Activated CD8-positive, alpha-beta memory T cell treated with anti-CD3 and anti-CD28 coated beads for 1 hour (primary cell): ENCODE measurements around the gene DHRS9.

Source experiments
- DNase-seq, 2 donors: peaks; one replicate each; pipeline ENCODE4 v3.0.0-alpha.2; 2020; ENCODE audit warnings: low read depth in 1 of 2; ENCODE audit errors: extremely low read depth in 1 of 2

DHRS9 gene

DNA sequence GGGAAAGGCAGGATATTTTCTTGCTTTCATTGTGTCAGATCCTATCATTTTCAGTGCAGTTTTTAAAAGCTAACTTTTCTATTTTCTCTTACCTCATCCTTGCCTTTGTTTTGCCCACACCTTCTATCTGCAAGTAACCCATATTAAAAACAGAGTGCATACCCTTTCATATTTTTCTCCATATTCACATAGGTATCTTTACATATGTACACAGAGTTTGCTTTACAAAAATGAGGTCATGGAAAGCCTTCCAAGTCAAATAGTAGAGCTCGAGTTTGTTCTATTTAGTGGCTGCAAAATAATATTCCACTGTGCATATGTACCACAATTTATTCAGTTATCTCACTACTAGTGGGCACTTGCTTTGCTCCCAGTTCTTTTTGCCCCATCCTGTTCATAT, 3.9 kb upstream of the DHRS9 start:
- DNase-seq = no peak

DNA sequence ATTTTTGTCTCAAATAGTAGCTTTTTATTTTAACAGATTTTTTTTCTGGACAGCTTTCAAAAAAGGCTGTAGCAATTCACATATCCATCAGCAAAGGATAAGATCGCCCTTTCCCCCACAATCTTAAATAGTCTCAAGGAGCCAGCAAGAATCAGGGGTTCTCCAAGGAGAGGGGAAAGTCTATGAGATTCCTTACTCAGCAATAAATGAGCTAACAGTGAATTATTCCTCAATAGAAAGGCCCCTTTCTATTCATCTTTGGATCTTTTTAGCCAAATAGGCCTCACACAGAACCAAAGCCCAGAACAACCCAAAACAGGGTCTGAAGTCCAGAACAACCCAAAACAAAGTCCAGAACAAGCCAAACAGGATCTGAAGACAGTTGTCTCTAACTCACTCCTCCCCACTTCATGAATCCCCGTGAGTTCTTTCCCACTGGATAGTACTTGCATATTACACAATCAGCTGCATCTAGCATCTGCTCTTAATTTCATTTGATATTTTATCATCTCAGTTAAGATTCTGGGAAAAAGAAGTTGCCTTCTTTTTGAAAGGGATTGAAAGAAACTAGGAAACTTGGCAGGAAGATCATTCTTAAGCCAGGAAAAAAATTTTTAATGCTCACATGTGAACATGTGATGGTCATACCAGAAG, 3.4 kb upstream of the DHRS9 start:
- no peak for DNase-seq

DNA sequence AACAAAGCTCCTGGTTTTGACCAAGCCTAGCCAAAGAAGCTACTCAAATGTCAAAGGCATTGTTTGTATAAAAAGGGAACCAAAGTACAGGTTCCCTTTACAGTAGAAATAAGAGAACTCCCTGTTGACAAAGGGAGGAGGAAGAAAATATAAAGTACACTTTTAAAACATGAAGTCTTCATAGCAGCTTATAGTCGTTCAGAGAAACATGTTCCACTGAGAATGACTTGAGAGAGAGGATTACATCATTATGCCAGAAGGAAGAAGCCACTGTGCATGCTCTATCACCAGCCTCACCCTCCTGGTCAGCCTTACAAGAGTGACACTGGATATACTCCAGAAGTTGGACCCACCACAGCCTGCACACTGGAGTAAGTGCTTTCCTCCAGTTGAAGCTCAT, 2.5 kb upstream of the DHRS9 start:
- DNase-seq = no peak

DNA sequence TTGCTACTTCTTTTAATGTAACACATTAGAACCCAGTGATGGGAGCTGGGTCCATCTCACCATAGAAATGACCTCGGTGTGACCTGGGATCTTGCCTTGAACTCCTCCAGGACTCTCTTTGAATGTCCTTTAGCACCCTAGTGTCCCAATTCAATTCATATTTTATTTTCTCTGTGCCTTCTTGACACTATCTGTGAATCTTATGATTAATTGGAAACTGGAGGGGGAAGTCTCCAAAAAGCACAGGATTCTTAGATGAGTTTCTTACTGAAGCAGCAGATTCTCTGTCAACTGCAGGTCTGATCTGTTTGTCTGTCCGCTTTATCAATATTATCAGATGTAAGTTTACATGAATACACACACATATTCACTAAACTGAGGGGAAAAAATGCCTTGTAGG, 470 bp downstream of the DHRS9 start:
- no peak for DNase-seq

DNA sequence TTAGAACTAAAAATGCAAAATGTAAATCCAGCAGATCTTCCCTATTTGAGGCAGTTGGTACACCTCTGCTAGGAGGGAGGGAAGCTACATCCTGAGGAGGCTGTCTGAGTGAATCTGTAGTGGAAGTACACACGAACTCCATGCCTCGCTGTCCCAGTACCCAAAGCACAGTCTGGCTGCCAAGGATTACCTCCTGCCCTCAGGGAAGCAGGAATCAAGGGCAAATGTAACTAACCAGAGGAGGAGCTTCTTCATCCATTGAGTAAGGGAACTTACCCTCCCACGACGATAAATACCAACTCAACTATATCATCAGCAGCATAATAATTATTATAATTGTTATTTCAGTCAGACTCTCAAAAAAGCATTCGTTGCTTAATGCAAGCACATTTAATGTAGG, 2.1 kb downstream of the DHRS9 start:
- no peak for DNase-seq

DNA sequence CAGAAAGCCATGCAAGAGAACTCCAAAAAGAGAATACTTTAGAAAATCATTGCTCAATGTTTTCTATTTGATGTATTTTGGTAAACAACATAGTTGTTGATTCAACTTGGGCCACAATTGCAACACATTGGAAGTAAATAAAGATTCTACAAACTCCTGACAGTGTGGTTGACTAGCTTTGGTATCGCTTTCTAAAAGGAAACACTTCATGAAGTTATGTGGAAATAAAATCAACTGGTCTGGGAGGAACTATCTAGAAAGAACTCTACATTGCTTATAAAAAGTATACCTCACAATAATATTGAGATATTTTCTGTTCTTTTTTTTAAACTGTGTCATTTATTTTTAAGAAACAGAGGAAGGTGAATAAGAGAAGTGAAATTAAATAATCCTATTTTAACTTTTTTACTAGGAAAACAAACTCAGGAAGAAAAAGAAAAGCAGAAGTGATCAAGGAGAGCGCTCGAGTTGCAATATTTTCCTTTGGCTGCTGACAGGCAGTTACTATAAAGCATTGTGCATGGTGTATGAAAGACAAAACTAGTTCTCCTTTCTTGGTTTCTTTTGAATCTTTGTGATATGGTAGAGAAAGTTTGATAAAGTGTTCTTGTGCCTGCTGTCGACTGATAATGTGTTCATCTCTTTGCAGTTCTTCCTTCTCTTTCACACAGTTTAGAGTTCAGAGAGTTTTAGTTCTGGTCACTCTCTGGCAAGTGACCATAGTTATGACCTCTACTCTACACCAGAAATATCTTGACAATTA, 3.0 kb downstream of the DHRS9 start:
- DNase-seq = no peak

DNA sequence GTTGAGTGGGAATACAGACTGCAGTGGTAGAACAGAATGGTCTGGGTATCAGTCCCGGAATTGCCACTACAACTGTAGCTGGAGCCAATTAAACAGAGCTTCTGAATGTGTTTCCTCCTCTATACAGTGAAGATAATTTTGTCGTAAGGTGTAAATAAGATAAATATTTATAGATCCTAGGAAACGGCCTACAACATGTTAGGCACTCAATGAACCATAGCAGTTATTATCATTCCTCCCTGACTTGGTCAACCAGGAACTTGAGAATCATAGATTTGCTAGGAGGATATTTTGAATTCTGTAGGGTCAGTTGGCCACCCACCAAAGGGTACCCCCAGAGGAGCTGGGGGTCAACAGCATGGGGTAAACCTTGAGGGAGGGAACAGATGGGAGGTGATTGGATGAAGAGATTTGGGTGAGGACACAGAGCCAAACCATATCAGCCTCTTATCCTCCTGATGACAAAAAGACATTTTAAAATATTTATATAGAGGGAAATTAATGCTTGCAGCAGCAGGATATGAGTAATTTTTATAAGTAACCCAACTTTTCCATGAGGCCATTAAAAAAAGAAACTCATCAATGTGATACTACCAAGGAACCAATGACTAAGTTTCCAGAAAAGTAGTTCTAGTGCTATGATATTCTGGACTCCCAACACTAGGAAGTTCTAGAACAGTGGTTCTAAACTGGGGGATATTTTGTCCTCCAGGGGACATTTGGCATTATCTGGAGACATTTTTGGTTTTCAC, 4.0 kb downstream of the DHRS9 start:
- no peak for DNase-seq

DNA sequence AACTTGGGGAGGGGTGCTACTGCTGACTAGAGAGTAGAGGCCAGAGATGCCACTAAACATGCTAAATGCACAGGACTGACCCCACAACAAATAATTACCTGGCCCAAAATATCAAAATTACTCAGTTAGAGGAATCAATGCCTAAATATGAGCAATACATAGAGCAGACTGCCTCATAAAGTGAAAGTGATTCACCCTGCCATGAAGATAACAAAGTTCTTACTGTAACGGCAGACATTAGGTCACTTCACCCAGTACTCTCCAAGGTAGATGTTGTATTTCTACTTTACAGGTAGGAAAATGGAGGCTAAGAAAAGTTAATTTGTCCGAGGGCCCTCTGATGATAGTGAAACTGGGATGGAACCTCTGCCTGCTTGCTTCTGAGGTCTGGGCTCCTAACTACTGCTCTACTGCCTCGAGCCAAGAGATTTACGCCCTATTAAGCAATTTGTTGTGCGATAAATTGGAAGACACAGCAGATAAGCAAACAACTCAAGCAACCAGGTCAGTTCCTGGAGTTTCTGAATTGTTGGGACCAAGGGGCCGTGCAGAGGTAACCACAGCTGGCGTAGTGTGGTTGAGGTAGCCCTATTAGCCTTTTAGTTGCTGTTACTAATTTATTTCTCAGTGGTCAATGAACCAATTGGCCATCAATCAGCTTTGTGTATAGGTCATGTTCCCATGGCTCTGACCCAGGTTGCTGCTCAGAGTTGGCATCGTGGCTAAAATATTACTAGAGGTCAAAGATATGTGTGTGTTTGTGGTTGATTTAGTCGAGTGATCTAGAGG, 4.8 kb downstream of the DHRS9 start:
- DNase-seq = no peak

DNA sequence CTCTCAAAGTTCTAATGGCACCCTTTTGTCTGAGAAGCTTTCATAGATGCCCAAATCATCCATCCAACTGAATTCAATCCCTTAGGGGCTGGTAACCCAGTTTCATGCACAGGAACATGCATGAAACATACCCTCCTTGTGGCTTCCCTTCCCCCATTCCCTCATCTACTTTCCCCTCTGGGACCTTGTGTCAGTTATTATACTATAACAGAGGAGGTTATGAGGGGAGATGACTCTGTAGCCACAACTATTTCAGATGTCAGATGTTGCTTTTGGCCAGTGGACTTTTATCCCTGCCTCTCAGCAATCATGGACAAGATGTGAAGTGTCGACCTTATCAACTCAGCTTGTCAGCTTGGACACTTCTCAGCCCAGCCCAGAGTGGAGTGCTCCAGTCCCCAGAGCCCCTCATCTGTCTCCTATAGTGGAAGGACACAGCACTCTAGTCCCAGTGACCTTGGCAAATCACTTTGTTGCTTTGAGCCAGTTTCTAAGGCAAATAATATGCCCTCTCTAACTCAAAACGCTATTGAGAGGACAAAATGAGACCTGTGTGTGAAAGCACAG, 8.4 kb downstream of the DHRS9 start:
- DNase-seq = no peak

DNA sequence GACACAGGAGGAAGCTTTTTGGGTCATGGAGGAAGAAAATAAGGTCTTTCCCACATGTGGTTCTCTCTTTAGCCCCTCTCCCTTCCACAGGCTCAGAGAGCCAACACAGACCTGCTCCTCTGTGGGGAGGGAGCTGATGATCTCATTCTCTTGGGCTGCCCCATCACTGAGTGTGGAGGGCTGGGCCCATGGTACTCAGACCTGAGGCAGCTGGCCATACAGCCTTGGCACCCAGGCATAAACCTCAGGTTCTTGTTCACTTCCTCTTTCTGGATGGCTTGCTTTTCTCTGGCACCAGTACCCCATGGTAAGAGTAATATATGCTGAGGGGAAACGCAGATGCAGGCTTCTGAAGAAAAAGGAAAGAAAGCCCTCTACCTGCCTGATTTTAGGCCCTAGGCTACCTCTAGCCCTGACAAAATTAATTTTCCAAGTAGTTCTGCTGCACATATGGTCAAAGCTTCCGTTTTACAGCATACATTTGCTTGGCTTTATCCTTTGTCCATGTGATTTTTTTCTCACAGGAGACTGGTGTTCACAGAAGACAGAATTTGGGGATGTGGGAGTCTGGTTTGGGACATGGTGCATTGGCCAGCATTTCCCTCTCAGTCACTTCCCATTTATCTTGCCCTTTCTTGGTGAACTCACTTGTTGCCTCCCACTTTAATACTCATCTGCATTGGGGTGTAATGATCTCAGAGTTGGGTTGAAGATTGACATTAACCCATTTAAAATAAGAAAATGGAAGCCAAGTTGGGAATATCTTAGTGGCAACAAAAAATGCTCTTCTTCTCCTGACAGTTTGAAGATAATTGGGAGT, 11.1 kb downstream of the DHRS9 start:
- no peak for DNase-seq

DNA sequence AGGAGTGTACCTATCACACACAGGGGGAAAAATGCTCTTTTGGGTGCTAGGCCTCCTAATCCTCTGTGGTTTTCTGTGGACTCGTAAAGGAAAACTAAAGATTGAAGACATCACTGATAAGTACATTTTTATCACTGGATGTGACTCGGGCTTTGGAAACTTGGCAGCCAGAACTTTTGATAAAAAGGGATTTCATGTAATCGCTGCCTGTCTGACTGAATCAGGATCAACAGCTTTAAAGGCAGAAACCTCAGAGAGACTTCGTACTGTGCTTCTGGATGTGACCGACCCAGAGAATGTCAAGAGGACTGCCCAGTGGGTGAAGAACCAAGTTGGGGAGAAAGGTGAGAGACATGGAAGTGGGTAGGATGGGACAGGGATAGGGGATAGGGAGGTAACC, 12.2 kb downstream of the DHRS9 start:
- no peak for DNase-seq

DNA sequence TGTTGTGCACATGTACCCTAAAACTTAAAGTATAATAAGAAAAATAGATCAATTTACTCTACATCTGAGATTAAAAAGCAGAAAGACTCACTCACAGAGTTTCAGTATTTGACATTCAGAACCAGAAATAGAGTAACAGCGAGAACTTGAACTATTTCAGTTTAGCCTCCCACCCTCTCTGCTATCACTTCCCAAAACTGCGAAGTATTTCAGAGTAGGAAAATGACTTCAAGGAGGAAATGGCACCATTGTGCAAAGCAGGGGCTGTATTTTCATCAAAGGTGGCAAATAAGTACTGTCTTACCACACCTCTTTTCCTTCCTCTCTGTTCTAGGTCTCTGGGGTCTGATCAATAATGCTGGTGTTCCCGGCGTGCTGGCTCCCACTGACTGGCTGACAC, 13.6 kb downstream of the DHRS9 start:
- no peak for DNase-seq

DNA sequence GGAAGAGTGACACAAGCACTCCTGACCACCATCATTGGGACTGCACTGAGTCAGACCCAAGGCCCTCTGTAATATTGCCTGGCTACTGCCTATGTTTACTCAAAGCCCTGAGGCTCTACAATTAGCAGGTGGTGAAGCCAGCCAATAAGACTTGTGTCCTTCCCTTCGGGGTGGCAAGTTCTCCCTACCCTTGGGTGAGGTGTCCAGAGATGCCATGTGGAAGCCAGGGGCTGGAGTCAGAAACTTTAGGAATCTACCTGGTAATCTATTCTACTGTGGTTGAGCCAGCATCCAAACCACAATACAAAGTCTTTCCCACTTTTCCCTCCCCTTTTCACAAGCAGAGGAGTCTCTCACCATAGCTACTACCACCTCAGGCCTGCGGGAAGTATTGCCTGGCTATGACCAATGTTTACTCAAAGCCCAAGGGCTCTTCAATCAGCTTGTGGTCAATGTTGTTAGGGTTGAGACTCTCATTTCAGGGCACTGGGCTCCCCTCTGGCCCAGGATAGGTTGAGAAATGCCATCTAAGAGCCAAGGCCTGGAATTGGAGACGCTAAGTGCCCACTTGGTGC, 17.6 kb downstream of the DHRS9 start:
- no peak for DNase-seq

DNA sequence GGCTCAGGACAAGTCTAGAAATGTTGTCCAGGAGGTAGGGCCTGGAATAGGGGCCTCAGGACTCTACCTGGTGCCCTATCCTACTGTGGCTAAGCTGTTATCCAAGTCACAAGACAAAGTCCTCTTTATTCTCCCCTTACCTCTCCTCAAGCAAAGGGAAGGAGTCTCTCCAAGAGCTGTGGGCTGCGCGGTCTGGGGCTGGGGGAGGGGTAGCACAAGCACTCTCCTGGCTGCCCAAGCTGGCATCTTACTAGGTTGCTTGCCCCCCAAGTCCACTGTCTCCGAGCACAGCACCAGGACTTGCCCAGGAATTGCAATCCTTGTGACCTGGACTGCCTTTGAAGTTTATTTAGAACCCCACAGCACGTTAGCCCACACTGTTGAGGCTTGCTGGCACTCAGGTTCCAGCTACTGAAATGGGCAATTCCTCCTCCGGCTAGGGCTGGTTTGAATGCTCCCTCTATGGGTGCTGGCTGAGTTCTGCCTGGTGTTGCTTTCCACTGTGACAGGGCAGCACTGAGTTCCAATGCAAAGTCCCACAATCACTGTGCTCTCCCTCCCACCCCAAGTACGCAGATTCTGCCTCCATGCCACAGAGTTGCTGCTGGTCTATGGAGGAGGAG, 18.5 kb downstream of the DHRS9 start:
- DNase-seq = no peak

DNA sequence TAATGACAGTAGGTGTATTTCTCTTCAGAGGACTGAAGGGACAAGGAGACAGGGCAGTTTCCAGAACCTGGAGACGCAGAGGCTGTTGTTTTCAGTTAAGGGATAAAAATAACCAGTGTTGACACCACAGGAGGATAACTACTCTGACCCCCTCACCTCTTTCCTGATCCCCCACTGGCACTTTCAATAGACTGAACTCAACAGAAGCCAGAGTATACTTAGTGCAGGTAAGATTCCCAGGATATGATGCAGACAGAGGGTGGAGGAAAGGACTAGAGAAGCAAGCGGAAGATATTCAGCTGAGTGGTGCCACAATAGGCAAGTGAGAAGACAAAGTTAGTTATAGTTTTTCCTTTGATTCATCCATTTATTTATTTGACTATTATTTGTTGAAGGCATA, 19.8 kb downstream of the DHRS9 start:
- no peak for DNase-seq

DNA sequence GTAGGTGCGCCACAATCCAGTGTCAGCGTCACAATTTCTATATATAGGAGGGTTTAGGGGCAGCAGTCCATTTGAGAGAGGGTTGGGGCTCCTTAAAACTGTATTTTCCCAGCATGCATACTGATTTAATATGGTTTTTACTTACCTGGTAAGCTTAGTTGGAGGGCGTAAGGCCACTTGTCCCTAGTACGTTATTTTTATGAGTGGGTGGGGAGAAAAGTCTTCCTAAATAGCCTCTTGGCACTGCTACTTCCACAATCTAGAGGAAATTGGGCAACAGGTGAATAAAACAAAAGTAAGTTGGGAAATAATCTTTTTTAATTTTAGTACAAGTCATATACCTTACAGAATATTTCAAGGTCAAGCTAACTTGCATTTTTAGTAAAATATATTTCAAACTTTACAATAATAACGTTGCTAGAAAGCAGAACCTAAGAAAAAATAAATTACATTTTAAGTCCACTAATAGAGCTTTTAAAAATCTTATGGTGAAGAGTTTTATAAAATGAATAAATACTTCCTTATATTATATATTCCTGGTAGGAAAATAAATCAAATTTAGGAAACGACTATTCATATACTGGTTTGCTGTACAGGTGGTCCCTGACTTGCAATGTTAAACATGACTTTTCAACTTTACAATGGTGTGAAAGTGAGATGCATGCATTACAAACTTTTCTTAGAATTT, 20.9 kb downstream of the DHRS9 start:
- no peak for DNase-seq

DNA sequence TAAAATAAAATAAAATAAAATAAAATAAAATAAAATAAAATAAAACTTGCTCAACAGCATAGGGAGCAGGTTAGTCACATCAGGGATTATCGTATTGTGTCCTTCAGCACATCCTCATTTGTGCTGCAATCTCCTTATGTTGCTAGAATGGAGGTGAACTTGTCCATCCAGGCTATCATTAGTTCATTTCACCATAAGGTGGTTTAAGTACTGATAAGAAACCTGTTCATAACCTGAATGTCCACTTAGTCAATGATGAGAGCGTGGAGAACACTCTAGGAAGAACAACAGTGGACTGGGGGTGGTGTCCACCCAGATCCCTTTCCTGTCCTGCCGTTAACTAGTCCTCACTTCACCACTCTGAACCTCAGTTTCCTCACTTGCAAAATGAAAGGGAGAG, 21.9 kb downstream of the DHRS9 start:
- no peak for DNase-seq

DNA sequence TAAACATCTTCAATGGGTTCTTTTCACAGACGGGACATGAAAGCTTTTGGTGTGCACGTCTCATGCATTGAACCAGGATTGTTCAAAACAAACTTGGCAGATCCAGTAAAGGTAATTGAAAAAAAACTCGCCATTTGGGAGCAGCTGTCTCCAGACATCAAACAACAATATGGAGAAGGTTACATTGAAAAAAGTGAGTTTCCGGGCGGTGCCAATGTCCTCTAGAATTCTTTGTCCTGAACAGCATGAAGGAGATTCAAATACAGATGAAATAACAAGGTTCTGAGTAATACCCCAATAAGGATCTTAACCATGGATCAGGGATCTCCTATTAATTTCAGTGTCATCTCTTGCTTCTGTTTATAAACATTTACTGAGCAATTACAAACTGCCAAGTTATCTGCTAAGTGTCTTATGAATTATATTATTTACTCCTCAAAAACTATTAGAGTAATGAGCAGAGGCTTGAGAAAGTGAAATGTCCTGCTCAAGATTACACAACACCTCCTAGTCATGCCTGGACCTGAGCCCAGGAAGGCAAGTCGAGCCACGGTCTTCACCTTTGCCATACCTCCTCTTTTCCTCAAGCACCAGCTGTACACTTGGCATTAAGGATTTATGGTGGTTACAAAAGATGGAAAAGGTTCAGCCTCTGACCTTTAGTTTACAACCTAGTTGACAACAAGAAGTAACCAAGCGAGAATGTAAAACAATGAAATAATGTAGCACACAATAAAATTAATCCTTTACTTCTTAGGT, 22.6 kb downstream of the DHRS9 start:
- DNase-seq = no peak
